Adrenal gland (tissue), 12 donors: ENCODE data around the gene CAMTA1. TPM values are rescaled to one million over a fixed set of nuclear protein-coding genes. Genes with fewer than 3 reads are reported as not detected.

Source experiments
- DNase-seq, 7 donors: peaks; one replicate each; pipeline ENCODE4 v3.0.0-alpha.2; 2019 to 2020
- H3K27ac ChIP-seq, 5 donors: fragments of 200-600 bp; sonication (generic) in 4 of 5; 1 replicate in 3 of 5; 2 replicates in 2 of 5; pipeline versions ENCODE4 v1.5.1 to v1.8.0; 2016 to 2020; ENCODE audit warnings: mild to moderate bottlenecking in 1 of 5
- H3K27me3 ChIP-seq: fragments of 200-600 bp; 2 replicates; pipeline ENCODE4 v1.8.0; 2021
- H3K36me3 ChIP-seq, 2 donors: fragments of 200-600 bp; replicated peaks in 1 of 2; 1 replicate in 1 of 2; 2 replicates in 1 of 2; pipeline versions ENCODE4 v1.5.1 to v1.8.0; 2018 to 2022
- H3K4me1 ChIP-seq, 2 donors: fragments of 200-600 bp; replicated peaks in 1 of 2; 1 replicate in 1 of 2; 2 replicates in 1 of 2; pipeline versions ENCODE4 v1.5.1 to v1.8.0; 2018 to 2021
- H3K4me3 ChIP-seq, 4 donors: fragments of 200-600 bp; sonication (generic) in 3 of 4; one replicate each; pipeline ENCODE4 v1.5.1; 2016 to 2018
- H3K9me3 ChIP-seq, 3 donors: fragments of 200-600 bp; sonication (generic) in 1 of 3; replicated peaks in 1 of 3; 1 replicate in 2 of 3; 2 replicates in 1 of 3; pipeline versions ENCODE4 v1.5.1 to v1.8.0; 2016 to 2021
- CTCF ChIP-seq, 6 experiments: fragments of 450-650 bp in 4 of 6; fragments of 200-600 bp in 2 of 6; sonication (generic) in 1 of 6; IDR thresholded peaks; 1 replicate in 5 of 6; 2 replicates in 1 of 6; pipeline versions ENCODE4 v1.5.1 to v1.8.0; 2016 to 2021; ENCODE audit warnings: antibody characterized with exemption in 6 of 6, mild to moderate bottlenecking in 2 of 6, moderate library complexity in 1 of 6
- POLR2A ChIP-seq, 2 donors: fragments of 450-650 bp; IDR thresholded peaks; one replicate each; pipeline ENCODE4 v1.6.1; 2017; ENCODE audit warnings: antibody characterized with exemption in 2 of 2, mild to moderate bottlenecking in 2 of 2, moderate library complexity in 1 of 2
- WGBS, 4 donors: extraction: QIAGEN DNeasy Blood & Tissue Kit in 2 of 4; methylation state at CpG; one replicate each; pipeline versions ENCODE4 v1.1.5 to v1.1.7; 2013 to 2017; 5-methylcytosine and 5-hydroxymethylcytosine counted together
- intact Hi-C, 2 donors: fragments of 100-400 bp; cut with DNase I; formaldehyde crosslinking; loops; one replicate each; pipeline versions ENCODE4 v1.14.1 to v1.15.0; 2022 to 2023
- polyA plus RNA-seq, 3 donors: library from polyadenylated mRNA; stranded (reverse); fragments of 200-250 nt in 2 of 3; fragments of 350-450 nt in 1 of 3; fragmentation: Illumina TruSeq in 1 of 3; extraction: RNeasy Lipid Tissue Mini Kit (QIAGEN cat#74804) in 1 of 3; gene quantifications; one replicate each; pipeline ENCODE4 v1.2.3, GENCODE V29; 2013 to 2014
- total RNA-seq, 9 donors: library from RNA; depleted of rRNA in 4 of 9; stranded (reverse); fragments of >200 nt in 4 of 9; fragments of 120-200 nt in 1 of 9; fragmentation: NEBNext Ultra II Directional in 1 of 9; extraction: Animal tissue kit (Norgen Biotek cat#: 25700) in 1 of 9; gene quantifications; one replicate each; pipeline versions ENCODE4 v1.1.0 to v1.2.4, GENCODE V29; 2013 to 2023
- donor health status: healthy with polysubstance abuse.
- donor health status: Bipolar disorder and iron deficiency.
- donor health status: DM: yes; HTN: yes; CAD: no.
- donor health status: DM: no; HTN: no; CAD: no.
- donor health status: DM: no; HTN: no; CAD: no.
- donor health status: DM: yes; HTN: yes; CAD: no.

Gene CAMTA1
- total and polyA plus RNA-seq, 12 donors = 62.9 to 141 (median 96.9) TPM

- Histone ChIP-seq H3K27me3 (no peaks in the 10 kb centered on the region), H3K4me3 (no peak overlapping the region), H3K36me3 (no peaks in the 10 kb centered on the region), H3K9me3 (no peaks in the 10 kb centered on the region), H3K4me1 (no peaks in the 10 kb centered on the region), H3K27ac (peak overlapping the region in 2 of 5 donors; percentile 21 to 45)
- no peak for TF ChIP-seq POLR2A (IDR thresholded peaks at IDR 0.05)
- no peak for TF ChIP-seq CTCF (IDR thresholded peaks at IDR 0.05)
- intact Hi-C loops = no loop called here
- no peak for DNase-seq
- WGBS, 4 donors = 64 to 88% (median 80%) methylated on average over 2 of the region's 2 CpGs
These were observed 789.8 kb downstream of the CAMTA1 start for GRCh38 chr1:7575041-7575400.

- no peak for DNase-seq
- peak in 1 of 6 experiments; percentile 17 for TF ChIP-seq CTCF (IDR thresholded peaks at IDR 0.05)
- TF ChIP-seq POLR2A (IDR thresholded peaks at IDR 0.05) = no peak
These were observed 791.8 kb downstream of the CAMTA1 start for GRCh38 chr1:7576946-7577657.

GRCh38 chr1:7578206-7578605, 793.0 kb downstream of the CAMTA1 start:
- TF ChIP-seq CTCF (IDR thresholded peaks at IDR 0.05) = no peak
- no peak for TF ChIP-seq POLR2A (IDR thresholded peaks at IDR 0.05)
- Histone ChIP-seq H3K36me3 (no peaks in the 10 kb centered on the region), H3K27ac (no peak overlapping the region), H3K4me1 (peaks cover 0 to 6% of the 10 kb centered on the region in 2 donors), H3K9me3 (no peaks in the 10 kb centered on the region), H3K27me3 (peaks cover 4% of the 10 kb centered on the region), H3K4me3 (no peak overlapping the region)
- WGBS, 4 donors = 89 to 94% (median 92%) methylated on average over 11 to 15 of the region's 15 CpGs
- intact Hi-C loops = no loop called here
- no peak for DNase-seq

More at GRCh38 chr1:7576946-7577657, 791.8 kb downstream of the CAMTA1 start:
- Histone ChIP-seq H3K4me1 (peaks cover 0 to 6% of the 10 kb centered on the region in 2 donors), H3K9me3 (no peaks in the 10 kb centered on the region), H3K27me3 (peaks cover 4% of the 10 kb centered on the region), H3K27ac (no peak overlapping the region), H3K36me3 (no peaks in the 10 kb centered on the region), H3K4me3 (no peak overlapping the region)
- intact Hi-C loops = no loop called here
- WGBS, 4 donors = 61 to 77% (median 68%) methylated on average over 10 to 14 of the region's 14 CpGs

- no peak for DNase-seq
- WGBS, 4 donors = 91 to 97% (median 95%) methylated on average over 7 to 8 of the region's 8 CpGs
- Histone ChIP-seq H3K27ac (no peak overlapping the region), H3K4me1 (peaks cover 0 to 6% of the 10 kb centered on the region in 2 donors), H3K27me3 (peaks cover 4% of the 10 kb centered on the region), H3K36me3 (no peaks in the 10 kb centered on the region), H3K4me3 (no peak overlapping the region), H3K9me3 (no peaks in the 10 kb centered on the region)
- TF ChIP-seq CTCF (IDR thresholded peaks at IDR 0.05) (no peak), POLR2A (IDR thresholded peaks at IDR 0.05) (no peak)
- intact Hi-C loops = no loop called here
These were observed 793.8 kb downstream of the CAMTA1 start for GRCh38 chr1:7579016-7579415.
